Right kidney (tissue), 1 donor: ENCODE measurements around the gene ATP5ME.
A peak's percentile ranks its signal among the peaks of the same experiment; 100 is the strongest.
"Not testable (repeated sequence)": the region's sequence is repeated elsewhere in the genome, so short reads cannot be mapped to it uniquely, and the experiment has no call there.

Experiments used
- DNase-seq: peaks from one replicate; pipeline ENCODE4 v3.0.0-alpha.2; 2016

ATP5ME gene

DNA sequence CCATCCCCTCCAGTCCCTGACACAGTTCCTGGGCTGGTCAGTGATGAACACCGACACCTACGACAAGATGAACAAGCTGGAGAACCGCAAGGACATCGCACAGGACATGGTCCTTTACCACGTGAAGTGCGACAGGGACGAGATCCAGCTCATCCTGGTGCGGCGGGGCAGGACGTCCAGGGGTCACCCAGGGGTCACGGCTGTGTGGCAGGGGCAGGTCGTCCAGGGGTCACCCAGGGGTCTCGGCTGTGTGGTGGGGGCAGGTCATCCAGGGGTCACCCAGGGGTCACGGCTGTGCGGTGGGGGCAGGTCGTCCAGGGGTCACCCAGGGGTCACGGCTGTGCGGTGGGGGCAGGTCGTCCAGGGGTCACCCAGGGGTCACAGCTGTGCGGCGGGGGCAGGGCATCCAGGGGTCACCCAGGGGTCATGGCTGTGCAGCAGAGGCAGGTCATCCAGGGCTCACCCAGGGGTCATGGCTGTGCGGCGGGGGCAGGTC, 16.7 kb downstream of the ATP5ME start:
- DNase-seq: no peak

- DNase-seq: peak; percentile 41
These were observed 17.4 kb downstream of the ATP5ME start for GRCh38 chr4:656436-657337.

DNA sequence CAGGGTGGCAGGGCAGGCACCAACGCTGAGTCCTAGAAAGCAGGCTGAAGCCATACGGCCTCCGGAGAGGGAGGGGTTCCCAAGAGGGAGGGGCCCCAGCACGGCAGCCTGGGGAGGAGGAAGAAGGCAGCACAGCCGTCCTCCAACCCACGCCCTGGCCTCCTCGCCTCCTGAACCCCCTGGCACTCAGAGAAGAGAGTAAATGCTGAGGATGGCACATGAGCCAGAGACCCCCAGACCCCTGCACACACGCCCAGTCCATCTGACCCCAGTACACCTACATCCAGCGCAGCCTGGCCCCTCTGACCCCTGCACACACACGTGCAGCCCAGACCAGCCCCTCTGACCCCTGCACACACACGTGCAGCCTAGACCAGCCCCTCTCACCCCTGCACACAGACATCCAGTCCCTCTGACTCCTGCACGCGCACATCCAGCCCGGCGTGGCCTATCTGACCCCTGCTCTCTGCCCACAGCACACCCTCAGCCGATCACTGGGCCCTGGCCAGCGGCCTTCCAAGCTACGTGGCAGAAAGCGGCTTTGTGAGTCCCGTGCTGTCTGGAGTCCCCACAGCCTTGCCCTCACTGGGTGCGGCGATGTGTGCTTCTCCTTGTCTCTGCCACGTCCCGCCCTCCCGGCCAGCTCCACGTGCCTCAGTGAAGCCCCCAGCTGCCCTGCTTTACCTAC, 18.5 kb downstream of the ATP5ME start:
- DNase-seq: no peak

DNA sequence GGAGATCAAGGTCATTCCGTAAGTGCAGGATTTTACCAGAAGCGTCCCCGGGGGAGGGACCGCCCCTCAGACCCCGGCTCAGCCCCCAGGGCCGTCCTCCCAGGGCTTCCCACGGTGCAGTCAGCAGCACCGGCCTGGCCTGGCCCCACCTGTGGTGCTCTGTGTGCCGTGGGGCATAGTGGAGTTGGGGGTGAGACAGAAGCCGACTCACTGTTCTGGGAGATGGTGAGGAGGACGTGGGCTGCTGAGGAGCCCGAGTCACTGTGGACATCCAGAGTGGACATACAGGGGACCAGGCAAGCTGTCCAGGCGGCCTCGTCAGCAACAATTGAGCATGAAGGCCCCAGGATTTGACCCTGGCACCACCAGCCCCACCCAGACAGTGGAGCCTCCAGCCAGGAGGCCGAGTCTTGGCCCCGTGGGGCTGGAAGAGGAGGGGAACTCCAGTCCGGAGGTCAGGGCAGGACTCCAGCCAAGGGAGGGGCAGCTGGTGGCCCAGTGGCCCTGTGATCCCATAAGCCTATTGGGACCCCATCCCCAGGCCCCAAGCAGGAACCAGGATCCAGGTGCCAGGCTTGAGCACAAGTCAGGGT, 19.1 kb downstream of the ATP5ME start:
- DNase-seq: no peak

GRCh38 chr4:654503-654845, 19.6 kb downstream of the ATP5ME start:
- no peak for DNase-seq

DNA sequence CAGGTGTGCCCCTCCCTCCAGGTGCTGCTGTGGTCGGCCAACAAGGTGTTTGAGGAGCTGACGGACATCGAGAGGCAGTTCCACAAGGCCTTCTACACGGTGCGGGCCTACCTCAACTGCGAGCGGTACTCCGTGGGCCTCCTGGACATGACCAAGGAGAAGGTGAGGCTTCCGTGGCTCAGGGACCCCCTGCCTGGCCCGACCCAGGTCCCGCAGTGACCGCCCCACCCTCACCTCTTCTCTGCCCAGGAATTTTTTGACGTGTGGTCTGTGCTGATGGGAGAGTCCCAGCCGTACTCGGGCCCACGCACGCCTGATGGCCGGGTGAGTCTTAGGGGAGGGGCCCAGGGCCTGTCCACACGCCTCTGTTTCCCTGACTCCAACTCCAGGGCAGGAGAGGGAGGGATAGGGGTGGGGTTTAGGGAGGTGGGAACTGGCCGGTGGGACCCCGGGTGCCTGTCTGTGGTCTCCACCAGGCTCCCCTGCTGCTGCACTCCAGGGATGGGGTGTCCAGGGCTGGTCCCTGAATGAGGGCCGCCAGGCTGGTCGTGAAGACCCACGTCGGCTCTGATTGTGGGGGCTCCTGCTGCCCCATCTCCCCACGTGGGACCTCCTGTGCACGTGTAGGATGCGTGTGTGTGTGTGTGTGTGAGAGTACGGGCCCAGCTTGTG, 20.1 kb downstream of the ATP5ME start:
- no peak for DNase-seq

DNA sequence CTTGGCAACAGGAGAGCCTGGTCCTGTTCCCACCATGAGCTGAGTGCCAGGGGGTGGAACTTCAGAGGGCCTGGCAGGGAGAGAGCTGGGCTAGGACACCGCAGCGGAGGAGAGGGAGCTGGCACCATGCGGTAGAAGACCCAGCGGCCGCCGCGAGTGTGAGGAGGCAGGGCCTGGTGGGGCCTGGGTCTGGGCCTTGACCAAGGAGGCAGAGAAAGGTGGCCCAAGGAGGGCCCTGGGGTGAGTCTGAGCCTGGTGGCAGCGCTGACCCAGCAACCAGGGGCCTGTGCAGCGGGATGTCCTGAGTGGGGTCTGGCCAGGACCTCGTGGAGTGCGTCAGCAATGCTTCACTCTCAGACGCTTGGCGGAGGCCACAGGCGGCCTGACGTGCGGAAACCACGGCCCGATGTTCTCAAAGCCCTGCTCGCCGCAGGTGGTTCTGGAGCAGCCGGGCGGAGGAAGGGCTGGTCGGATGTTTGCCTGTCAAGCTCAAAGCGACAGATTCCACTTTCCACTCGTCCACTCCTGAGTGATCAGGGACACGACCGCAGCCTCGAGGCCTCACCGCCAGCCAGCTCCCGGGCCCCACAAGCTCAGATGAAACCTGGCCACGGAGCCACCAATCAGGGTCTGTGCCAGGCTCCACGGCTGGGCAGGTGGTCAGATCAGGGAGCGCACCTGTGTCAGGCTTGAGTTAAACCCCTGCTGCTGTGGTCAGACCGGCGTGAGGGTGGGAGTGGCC, 20.8 kb downstream of the ATP5ME start:
- no peak for DNase-seq

DNA sequence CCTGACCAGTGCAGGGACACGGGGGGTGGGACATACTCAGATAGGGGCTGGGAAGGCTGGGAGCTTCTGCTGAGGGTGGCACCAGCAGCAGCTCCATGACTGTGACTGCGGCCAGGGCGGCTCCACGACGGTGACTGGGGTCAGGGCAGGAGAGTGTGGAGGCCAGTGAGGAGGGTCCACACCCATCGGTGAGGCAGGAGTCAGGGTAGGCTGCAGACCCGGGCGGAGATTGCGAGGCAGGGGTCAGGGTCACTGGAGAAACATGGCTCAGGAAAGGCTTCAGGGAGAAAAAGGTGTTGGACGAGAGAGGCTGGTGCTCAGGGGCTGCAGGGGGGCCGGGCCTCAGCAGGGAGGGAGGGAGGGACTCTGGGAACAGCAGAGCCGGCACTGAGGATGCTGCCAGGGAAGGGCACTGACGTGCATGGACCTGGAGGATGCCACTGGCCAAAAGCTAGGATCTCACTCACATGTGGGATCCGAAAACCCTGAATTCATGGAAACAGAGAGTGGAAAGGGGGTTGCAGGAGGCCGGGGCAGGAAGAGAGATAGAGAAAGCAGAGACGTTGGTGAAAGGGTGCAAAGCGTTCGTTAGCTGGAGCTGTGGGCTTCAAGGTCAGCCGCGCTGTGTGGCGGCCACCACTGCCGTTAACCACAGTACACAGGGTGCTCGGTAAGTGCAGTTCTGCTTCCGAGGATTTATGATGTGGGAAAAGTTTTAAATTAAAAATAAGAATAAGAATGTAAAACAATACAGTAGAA, 22.0 kb downstream of the ATP5ME start:
- DNase-seq: no peak

GRCh38 chr4:650951-651883, 22.9 kb downstream of the ATP5ME start:
- no peak for DNase-seq

GRCh38 chr4:650461-650860, 23.6 kb downstream of the ATP5ME start:
- no peak for DNase-seq

DNA sequence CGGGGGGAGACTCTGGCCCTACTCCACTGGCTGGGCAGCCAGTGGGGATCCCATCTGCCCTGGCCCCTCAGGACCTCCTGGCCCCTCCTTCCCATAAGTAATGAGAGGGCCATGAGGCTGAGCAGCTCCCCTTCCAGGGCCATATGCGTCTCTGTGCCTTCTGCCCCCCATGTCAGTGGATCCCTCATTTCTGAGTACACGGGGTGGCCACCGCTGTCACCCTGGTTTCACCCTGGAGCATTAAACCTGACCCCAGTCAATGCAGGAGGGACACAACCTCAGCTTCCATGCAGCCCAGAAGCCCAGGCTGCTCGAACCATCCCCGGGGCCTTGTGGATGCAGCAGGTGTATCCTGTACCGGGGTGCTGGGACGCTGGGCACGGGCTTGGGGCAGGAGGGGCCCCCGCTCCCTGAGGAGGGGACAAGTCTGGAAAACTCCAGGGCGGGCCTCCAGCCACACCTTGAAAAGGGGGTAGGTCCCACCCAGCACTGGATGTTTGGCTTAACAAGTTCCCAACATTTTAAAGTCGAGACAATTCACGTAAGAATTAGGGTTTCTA, 24.2 kb downstream of the ATP5ME start:
- DNase-seq: no peak

DNA sequence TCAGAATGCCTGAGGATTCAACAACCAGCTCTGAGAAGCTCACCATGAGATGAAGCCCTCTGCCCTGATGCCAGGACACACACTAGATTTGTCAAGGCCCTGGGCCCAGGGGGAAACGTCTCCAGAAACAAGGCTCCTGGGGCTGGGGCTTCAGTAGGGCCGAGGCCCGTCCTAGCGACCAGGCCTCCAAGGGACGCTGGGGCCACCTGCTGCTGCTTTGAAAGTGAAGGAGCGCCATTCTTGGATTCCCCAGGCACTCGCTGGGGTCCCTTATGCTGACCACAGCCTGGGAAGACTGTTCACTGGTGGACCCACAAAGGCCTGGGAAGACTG, 24.8 kb downstream of the ATP5ME start:
- no peak for DNase-seq

GRCh38 chr4:648579-649292, 25.3 kb downstream of the ATP5ME start:
- DNase-seq: peak; percentile 59

GRCh38 chr4:647481-647880, 26.6 kb downstream of the ATP5ME start:
- DNase-seq: no peak

- DNase-seq: peak; percentile 9
These were observed 27.6 kb downstream of the ATP5ME start for GRCh38 chr4:646460-646859.

- not testable (repeated sequence) for DNase-seq
These were observed 31.7 kb downstream of the ATP5ME start for GRCh38 chr4:642366-642765.

GRCh38 chr4:637536-638280, 36.4 kb downstream of the ATP5ME start:
- DNase-seq: no peak

- DNase-seq: no peak
These were observed 37.4 kb downstream of the ATP5ME start for GRCh38 chr4:636628-637159.
